ENCODE measurements around the gene PEX5.
"Not testable (repeated sequence)": the region's sequence is repeated elsewhere in the genome, so short reads cannot be mapped to it uniquely, and the experiment has no call there.

PEX5 gene

DNA sequence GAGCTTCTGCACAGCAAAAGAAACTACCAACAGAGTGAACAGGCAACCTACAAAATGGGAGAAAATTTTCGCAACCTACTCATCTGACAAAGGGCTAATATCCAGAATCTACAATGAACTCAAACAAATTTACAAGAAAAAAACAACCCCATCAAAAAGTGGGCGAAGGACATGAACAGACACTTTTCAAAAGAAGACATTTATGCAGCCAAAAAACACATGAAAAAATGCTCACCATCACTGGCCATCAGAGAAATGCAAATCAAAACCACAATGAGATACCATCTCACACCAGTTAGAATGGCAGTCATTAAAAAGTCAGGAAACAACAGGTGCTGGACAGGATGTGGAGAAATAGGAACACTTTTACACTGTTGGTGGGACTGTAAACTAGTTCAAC is 24.3 kb downstream of the PEX5 start:
- not testable (repeated sequence) for DNase-seq (ENCODE audit: low read depth, low spot score)

DNA sequence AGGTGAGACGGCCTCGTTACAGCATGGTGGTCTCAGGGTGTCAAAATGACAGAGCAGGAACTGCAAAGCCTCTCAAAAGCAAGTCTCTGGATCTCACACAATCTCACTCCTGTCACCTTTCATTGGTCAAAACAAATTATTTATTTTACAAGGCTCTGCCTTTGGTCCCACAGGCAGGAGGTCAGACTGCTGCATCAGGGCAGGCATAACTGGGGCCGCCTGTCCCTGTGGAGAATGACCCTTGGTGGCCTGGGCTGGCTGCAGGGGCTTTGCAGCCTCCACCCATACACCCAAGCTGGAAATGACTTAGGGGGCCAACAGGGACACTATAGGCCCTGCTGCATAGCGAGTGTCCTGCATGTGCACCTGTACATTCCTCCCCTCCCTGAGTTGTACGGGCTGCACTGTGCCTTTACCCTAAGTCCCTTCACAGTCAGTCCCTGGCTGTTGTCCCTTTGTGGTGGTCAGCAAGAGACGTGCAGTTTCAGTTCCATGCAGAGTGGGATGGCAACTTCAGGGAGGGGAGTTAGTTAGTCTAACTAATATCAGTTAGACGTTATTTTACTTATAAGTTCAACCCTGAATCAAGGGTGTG is 28.1 kb downstream of the PEX5 start:
- no peak for DNase-seq (ENCODE audit: low read depth, low spot score)

DNA sequence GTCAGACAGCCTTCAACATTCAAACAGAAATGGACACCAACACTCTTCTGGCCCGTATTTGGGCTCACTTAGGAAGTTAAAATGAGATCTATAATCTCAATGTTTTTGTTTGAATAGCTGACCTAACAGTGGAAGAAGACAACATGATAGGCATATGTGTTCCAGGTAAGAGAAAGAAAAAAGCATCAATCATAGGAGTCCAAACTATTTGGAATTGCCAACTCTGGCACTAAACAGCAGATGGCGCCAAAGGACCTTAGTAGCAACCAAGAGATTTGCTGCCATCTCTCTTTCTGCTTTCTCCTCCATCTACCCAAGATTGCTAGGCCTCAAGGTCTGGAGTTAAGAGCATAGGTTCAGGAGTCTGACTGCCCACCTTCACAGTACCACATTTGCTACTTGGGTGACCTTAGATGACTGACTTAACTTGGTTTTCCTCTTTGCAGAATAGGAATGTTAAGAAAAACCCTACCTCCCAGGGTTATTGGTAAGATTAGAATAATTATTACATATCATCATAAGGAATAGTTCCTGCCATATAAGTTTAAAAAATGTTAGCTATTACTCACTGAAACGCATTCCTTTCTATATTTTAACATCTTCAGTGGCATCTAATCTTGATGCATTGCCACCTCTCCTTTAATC is 30.2 kb downstream of the PEX5 start:
- peak; percentile 40 for DNase-seq (ENCODE audit: low read depth, low spot score)

- DNase-seq (ENCODE audit: low read depth, low spot score): no peak
These were observed 32.0 kb downstream of the PEX5 start for GRCh38 chr12:7221486-7221885.

- DNase-seq (ENCODE audit: low read depth, low spot score): no peak
These were observed 40.3 kb downstream of the PEX5 start for GRCh38 chr12:7229741-7230140.

- no peak for DNase-seq (ENCODE audit: low read depth, low spot score)
These were observed 52.0 kb downstream of the PEX5 start for GRCh38 chr12:7241404-7242005.

GRCh38 chr12:7242176-7243101 is 53.0 kb downstream of the PEX5 start:
- DNase-seq (ENCODE audit: low read depth, low spot score): no peak

- not testable (repeated sequence) for DNase-seq (ENCODE audit: low read depth, low spot score)
These were observed 62.0 kb downstream of the PEX5 start for GRCh38 chr12:7251328-7251996.

- no peak for DNase-seq (ENCODE audit: low read depth, low spot score)
These were observed 69.6 kb downstream of the PEX5 start for GRCh38 chr12:7259060-7259459.
